LNCAP (cell line): Measurements from ENCODE around the gene NGB.

Source experiments
- TF ChIP-seq, protein P1 (sequence below): fragments of 450-650 bp; IDR thresholded peaks from 2 replicates; pipeline ENCODE4 v1.5.1; 2017; ENCODE audit warnings: mild to moderate bottlenecking

Gene NGB

DNA sequence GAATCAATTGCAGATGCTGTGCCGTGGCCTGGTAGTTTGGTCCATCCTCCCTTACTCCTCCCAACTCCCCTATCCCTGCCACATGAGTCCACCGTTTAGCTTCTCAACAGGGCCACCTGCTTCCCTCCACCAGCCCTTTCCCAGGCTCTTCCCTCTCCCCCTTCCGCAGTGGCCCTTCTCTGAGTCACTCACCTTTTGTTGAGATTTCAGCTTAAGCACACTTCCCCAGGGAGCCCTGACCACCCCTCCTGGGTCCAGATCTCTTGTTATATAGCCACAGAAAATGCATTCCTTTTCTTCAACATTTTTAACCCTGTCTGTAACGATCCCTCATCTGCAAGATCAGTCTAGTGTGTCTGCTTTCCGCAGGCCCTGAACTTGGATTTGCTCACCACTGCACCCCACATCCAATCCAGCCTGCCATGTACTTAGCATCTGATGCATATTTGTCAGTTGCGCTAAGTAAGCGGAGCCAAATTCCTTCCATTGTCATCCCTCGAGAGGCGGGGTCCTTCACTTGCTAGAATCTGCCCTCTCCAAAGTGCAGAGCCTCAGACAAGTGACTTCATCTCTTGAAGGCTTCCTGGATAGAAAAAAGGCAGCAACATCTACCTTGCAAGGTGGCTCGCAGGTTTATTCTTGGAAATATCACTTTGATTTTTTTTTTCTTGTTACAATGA lies 48.3 kb downstream of the NGB start:
- TF ChIP-seq, protein P1, sequence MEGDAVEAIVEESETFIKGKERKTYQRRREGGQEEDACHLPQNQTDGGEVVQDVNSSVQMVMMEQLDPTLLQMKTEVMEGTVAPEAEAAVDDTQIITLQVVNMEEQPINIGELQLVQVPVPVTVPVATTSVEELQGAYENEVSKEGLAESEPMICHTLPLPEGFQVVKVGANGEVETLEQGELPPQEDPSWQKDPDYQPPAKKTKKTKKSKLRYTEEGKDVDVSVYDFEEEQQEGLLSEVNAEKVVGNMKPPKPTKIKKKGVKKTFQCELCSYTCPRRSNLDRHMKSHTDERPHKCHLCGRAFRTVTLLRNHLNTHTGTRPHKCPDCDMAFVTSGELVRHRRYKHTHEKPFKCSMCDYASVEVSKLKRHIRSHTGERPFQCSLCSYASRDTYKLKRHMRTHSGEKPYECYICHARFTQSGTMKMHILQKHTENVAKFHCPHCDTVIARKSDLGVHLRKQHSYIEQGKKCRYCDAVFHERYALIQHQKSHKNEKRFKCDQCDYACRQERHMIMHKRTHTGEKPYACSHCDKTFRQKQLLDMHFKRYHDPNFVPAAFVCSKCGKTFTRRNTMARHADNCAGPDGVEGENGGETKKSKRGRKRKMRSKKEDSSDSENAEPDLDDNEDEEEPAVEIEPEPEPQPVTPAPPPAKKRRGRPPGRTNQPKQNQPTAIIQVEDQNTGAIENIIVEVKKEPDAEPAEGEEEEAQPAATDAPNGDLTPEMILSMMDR = no peak

DNA sequence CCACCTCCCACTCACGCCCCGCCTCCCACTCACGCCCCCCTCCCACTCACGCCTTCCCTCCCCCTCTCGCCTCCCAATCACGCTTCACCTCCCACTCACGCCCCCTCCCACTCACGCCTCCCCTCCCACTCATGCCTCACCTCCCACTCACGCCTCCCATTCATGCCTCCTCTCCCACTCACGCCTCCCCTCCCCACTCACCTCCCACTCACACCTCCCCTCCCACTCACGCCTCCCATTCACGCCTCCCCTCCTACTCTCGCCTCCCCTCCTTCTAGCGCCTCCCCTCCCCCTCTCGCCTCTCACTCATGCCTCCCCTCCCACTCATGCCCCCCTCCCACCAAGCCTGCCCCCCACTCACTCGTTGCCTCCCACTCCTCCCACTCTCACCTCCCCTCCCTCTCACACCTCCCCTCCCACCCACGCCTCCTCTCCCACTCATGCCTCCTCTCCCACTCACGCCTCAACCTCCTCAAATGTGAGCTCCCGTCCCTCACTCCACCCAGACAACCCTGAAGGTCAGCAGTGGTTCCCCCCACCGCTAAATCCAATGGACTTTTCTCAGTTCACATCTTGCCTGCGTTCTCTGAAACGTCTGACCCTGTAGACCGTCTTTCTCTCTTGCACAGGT lies 49.6 kb downstream of the NGB start:
- TF ChIP-seq, protein P1 = no peak

DNA sequence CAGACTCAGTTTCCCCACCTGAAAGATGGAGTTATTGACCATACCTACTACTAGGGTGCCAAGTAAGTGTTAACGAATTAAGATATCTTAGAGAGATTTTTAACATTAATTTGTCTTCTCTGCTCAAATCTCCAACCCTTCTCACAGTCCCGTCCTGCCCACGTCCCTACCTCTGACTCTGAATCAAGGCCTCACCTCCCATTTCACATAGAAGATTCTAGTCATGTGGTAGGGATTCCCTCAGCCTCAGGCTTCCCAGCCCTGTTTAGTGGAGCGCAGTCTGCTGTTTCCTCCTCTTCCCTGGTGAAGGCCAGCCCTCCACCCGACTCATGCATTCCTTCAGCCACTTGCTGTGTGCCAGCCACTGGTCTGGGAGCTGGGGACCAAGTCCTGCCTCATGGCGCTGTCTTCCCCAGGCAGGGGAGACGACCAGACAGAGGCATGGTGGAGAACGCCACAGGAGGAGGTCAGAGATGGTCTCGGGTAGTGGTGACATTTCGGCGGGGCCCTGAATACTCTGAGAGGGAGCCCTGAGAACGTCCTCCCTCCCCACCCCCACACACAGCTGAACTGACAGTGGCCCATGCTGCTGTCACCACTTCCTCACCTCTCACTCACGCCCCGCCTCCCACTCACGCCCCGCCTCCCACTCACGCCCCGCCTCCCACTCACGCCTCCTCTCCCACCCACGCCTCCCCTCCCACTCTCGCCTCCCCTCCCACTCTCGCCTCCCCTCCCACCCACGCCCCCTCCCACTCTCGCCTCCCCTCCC lies 50.6 kb downstream of the NGB start:
- TF ChIP-seq, protein P1 = no peak

DNA sequence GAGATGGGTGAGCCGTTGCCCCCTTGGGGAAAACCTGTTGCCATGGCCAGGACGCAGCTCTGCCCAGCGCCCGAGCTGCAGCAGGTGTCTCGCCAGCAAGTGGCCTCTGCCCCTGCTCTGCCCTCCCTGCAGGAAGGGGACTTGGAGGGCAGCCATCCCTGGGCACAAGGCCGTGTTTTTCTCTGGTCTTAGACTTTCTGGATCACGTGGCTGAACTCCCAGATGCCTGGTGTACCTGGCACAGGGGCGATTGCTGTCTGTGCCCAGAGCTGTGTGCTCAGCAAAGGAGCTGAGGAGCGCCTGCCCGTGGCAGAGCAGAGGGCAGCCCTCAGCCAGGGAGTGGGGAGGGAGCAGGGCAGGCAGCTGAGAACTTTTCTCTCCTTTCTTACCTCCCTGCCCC lies 51.4 kb downstream of the NGB start:
- TF ChIP-seq, protein P1 = no peak; the same call in 1 of the 2 replicates

DNA sequence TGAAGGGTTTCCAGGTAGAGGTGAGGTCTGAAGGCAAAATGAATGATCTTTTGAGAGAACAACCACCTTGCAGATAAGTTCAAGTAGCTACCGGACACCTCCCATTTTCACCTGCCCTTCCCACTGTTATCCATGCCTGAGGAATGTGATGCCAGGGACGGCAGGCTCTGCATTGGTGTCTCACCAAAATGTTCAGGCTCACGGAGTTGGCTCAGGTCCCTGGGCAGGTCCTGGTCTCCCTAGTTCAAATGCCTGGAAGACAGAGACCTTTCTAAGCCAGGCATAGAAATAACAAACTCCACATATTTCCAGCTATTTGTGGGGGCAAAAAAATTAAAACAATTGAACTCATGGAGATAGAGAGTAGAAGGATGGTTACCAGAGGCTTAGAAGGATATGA lies 53.5 kb downstream of the NGB start:
- TF ChIP-seq, protein P1 = no peak
